Measurements from ENCODE around the gene TMEM218.

- no peak for TF ChIP-seq CTCF (conservative IDR thresholded peaks at IDR 0.05; ENCODE audit: low read length)
- TF ChIP-seq EZH2phosphoT487 (IDR thresholded peaks at IDR 0.05; ENCODE audit: borderline replicate concordance), result no peak
Observed at GRCh38 chr11:125070699-125071254, 40.6 kb downstream of the TMEM218 start.

Data from Loucy (cell line).